Astrocyte (in vitro differentiated cells and primary cell): ENCODE data around the gene DCT.
"Not testable (repeated sequence)": the region's sequence is repeated elsewhere in the genome, so short reads cannot be mapped to it uniquely, and the experiment has no call there.

ENCODE experiments used
- CTCF ChIP-seq: IDR thresholded peaks from 2 replicates; pipeline ENCODE4 v1.5.1; 2011; ENCODE audit warnings: low read depth, mild to moderate bottlenecking, inconsistent platforms, low read length, moderate library complexity; ENCODE audit not compliant: insufficient read depth
- EZH2 ChIP-seq: IDR thresholded peaks from 2 replicates; pipeline ENCODE4 v1.6.1; 2012; ENCODE audit warnings: mild to moderate bottlenecking, low read length, inconsistent platforms; ENCODE audit not compliant: insufficient read depth

- TF ChIP-seq CTCF, EZH2: not testable (repeated sequence)
These were observed 19.3 kb upstream of the DCT start for GRCh38 chr13:94498831-94499230.
